ENCODE data around the gene TRAF3.
A peak's percentile ranks its signal among the peaks of the same experiment; 100 is the strongest.

Gene TRAF3

GRCh38 chr14:102838501-102838900 lies 61.3 kb downstream of the TRAF3 start:
- DNase-seq (ENCODE audit: low read depth), result no peak
- no peak for TF ChIP-seq CTCF (IDR thresholded peaks at IDR 0.05; ENCODE audit: insufficient read depth, low read depth, low read length, missing control alignments)
- no peak overlapping the region for H3K4me3 ChIP-seq (ENCODE audit: low read length)

- H3K4me3 ChIP-seq (ENCODE audit: low read length), result no peak overlapping the region
- TF ChIP-seq CTCF (IDR thresholded peaks at IDR 0.05; ENCODE audit: insufficient read depth, low read depth, low read length, missing control alignments), result no peak
- no peak for DNase-seq (ENCODE audit: low read depth)
These were observed 62.9 kb downstream of the TRAF3 start for GRCh38 chr14:102840115-102840514.

GRCh38 chr14:102840771-102841528 lies 63.7 kb downstream of the TRAF3 start:
- no peak for DNase-seq (ENCODE audit: low read depth)
- H3K4me3 ChIP-seq (ENCODE audit: low read length), result no peak overlapping the region
- no peak for TF ChIP-seq CTCF (IDR thresholded peaks at IDR 0.05; ENCODE audit: insufficient read depth, low read depth, low read length, missing control alignments)

- H3K4me3 ChIP-seq (ENCODE audit: low read length), result no peak overlapping the region
- DNase-seq (ENCODE audit: low read depth), result no peak
- no peak for TF ChIP-seq CTCF (IDR thresholded peaks at IDR 0.05; ENCODE audit: insufficient read depth, low read depth, low read length, missing control alignments)
These were observed 71.7 kb downstream of the TRAF3 start for GRCh38 chr14:102848830-102849525.

- no peak overlapping the region for H3K4me3 ChIP-seq (ENCODE audit: low read length)
- no peak for TF ChIP-seq CTCF (IDR thresholded peaks at IDR 0.05; ENCODE audit: insufficient read depth, low read depth, low read length, missing control alignments)
- DNase-seq (ENCODE audit: low read depth), result peak; percentile 26
These were observed 72.5 kb downstream of the TRAF3 start for GRCh38 chr14:102849526-102850379.

- DNase-seq (ENCODE audit: low read depth), result peak; percentile 15
- TF ChIP-seq CTCF (IDR thresholded peaks at IDR 0.05; ENCODE audit: insufficient read depth, low read depth, low read length, missing control alignments), result no peak
- H3K4me3 ChIP-seq (ENCODE audit: low read length), result no peak overlapping the region
These were observed 76.4 kb downstream of the TRAF3 start for GRCh38 chr14:102853648-102854047.
